ENCODE results near the gene DAP3. TPM values are rescaled to one million over a fixed set of nuclear protein-coding genes. Genes with fewer than 3 reads are reported as not detected.

The DAP3 gene
- 77.4 and 79.3 TPM in 2 replicates for total RNA-seq

GRCh38 chr1:155689081-155689607 is at the start of gene DAP3:
Gene DAP3, plus strand, starts transcription at chr1:155689091. Its CDS starts 20,689 bp downstream, at chr1:155709780.

GRCh38 chr1:155688324-155689080 is 389 bp upstream of the DAP3 start, which contains the start of gene YY1AP1:
Gene YY1AP1, minus strand, starts transcription at chr1:155688774. Its CDS starts 8,338 bp downstream, at chr1:155680436.

Other genes with a start within 250 kb of the DAP3 start
- 30.2 and 32.7 TPM in 2 replicates for gene ASH1L, start 126.3 kb upstream of the DAP3 start, total RNA-seq
- gene MSTO1, start 78.9 kb upstream of the DAP3 start, total RNA-seq = 7.1 and 11.8 TPM in 2 replicates
- 38.4 and 77.1 TPM in 2 replicates for gene YY1AP1, start 317 bp upstream of the DAP3 start, total RNA-seq
- gene GON4L, start 168.1 kb downstream of the DAP3 start, total RNA-seq = 11.8 and 16.4 TPM in 2 replicates
- gene SYT11, start 170.5 kb downstream of the DAP3 start, total RNA-seq = 5.1 and 5.7 TPM in 2 replicates
- 10.4 and 18.4 TPM in 2 replicates for gene RIT1, start 222.3 kb downstream of the DAP3 start, total RNA-seq
- 17.2 and 24.5 TPM in 2 replicates for gene KHDC4, start 245.3 kb downstream of the DAP3 start, total RNA-seq